NCI-H345 treated with DMSO at 0.1 percent for 48 hours (cell line): ENCODE measurements around the gene LIF.
A peak's percentile ranks its signal among the peaks of the same experiment; 100 is the strongest.

Experiments used
- DNase-seq: peaks from one replicate; lab custom pipeline; 2025; ENCODE audit not compliant: unreplicated experiment; lab: John Stamatoyannopoulos, UW

Gene LIF

GRCh38 chr22:30245985-30246813 lies at the start of gene LIF:
TSS of gene LIF (minus strand) at chr22:30246759. CDS start at chr22:30246695, 64 bp downstream.
- no peak for DNase-seq

GRCh38 chr22:30296324-30296723 lies 49.8 kb upstream of the LIF start:
- DNase-seq: no peak

- DNase-seq: no peak
These were observed 49.0 kb upstream of the LIF start for GRCh38 chr22:30295576-30295975.

GRCh38 chr22:30294830-30295229 lies 48.3 kb upstream of the LIF start:
- DNase-seq: no peak

- DNase-seq: peak; percentile 38
These were observed 47.5 kb upstream of the LIF start for GRCh38 chr22:30294066-30294465.

GRCh38 chr22:30293026-30293425 lies 46.5 kb upstream of the LIF start:
- DNase-seq: no peak

GRCh38 chr22:30292069-30292970 lies 45.8 kb upstream of the LIF start:
- no peak for DNase-seq

GRCh38 chr22:30291058-30291892 lies 44.7 kb upstream of the LIF start:
- no peak for DNase-seq

GRCh38 chr22:30290342-30291057 lies 43.9 kb upstream of the LIF start:
- peak; percentile 14 for DNase-seq

GRCh38 chr22:30289980-30290313 lies 43.4 kb upstream of the LIF start:
- no peak for DNase-seq

- peak; percentile 74 for DNase-seq
These were observed 42.8 kb upstream of the LIF start, which contains the start of gene CASTOR1 for GRCh38 chr22:30289141-30289979. TSS of gene CASTOR1 (minus strand) at chr22:30289505. CDS start at chr22:30289497, 8 bp downstream.

- DNase-seq: no peak
These were observed 42.0 kb upstream of the LIF start for GRCh38 chr22:30288419-30289140.

GRCh38 chr22:30287648-30288418 lies 41.3 kb upstream of the LIF start:
- DNase-seq: peak; percentile 11

- peak; percentile 13 for DNase-seq
These were observed 40.5 kb upstream of the LIF start for GRCh38 chr22:30286813-30287647.

- DNase-seq: no peak
These were observed 39.8 kb upstream of the LIF start for GRCh38 chr22:30286331-30286730.

- no peak for DNase-seq
These were observed 39.3 kb upstream of the LIF start for GRCh38 chr22:30285846-30286200.

GRCh38 chr22:30285176-30285845 lies 38.8 kb upstream of the LIF start:
- no peak for DNase-seq
